Measurements from ENCODE around the gene DUSP5. TPM values are rescaled to one million over a fixed set of nuclear protein-coding genes. Genes with fewer than 3 reads are reported as not detected.

DUSP5 gene
- polyA plus RNA-seq, 2 of the 4 experiments (the other 2 are of a cell fraction) = 48.8 to 171 TPM

GRCh38 chr10:110546499-110547110 lies 48.9 kb downstream of the DUSP5 start:
- ATAC-seq = peak in 1 of 2 experiments; percentile 53; a peak in 3 of 6 replicates
- Histone ChIP-seq H3K27ac (peak overlapping the region; percentile 64 to 74), H3K4me1 (peaks cover 10% of the 10 kb centered on the region), H3K9me3 (no peaks in the 10 kb centered on the region), H3K4me3 (no peak overlapping the region), H3K4me2 (peak overlapping the region; percentile 51)
- CTCF ChIA-PET = interaction anchor here (0.7 to 3.3 kb wide), 45 partner anchors 8 to 340 kb away, joined by 3 to 32 read pairs (median 5); partner anchors contain the start of genes DUSP5, SMC3 and SMNDC1
- TF ChIP-seq TFCP2L1 (CRISPR knock-in tag; IDR thresholded peaks at IDR 0.05) (no peak), ZFP36 (IDR thresholded peaks at IDR 0.05; ENCODE audit: borderline replicate concordance, partially characterized antibody) (no peak), FOXS1 (CRISPR knock-in tag; IDR thresholded peaks at IDR 0.05) (no peak), TP53 (CRISPR knock-in tag; IDR thresholded peaks at IDR 0.05) (no peak), RAD21 (conservative IDR thresholded peaks at IDR 0.05 in 1 of 2, IDR thresholded peaks at IDR 0.05 in 1 of 2) (no peak), FOSL2 (IDR thresholded peaks at IDR 0.05) (no peak), FOSL2 (CRISPR knock-in tag; IDR thresholded peaks at IDR 0.05) (no peak), MYC (IDR thresholded peaks at IDR 0.05; ENCODE audit: borderline replicate concordance, low read length) (no peak), MAX (IDR thresholded peaks at IDR 0.05) (no peak), GATA3 (IDR thresholded peaks at IDR 0.05; ENCODE audit: borderline replicate concordance) (no peak), EP300 (IDR thresholded peaks at IDR 0.05) (no peak)
- WGBS (ENCODE audit: missing lambda C conversion rate) = 68% methylated on average over 7 of the region's 7 CpGs
- POLR2A ChIA-PET = interaction anchor here (1.0 kb wide), 1 partner anchor 235 kb away, joined by 3 read pairs; no protein-coding TSS in a partner anchor
- DNase-seq (ENCODE audit: low read depth in 1 of 2, low spot score in 1 of 2) = no peak
- FAIRE-seq = no peak

- TF ChIP-seq HDAC2 (IDR thresholded peaks at IDR 0.05) (no peak), HOXB5 (CRISPR knock-in tag; IDR thresholded peaks at IDR 0.05) (no peak), SMC3 (IDR thresholded peaks at IDR 0.05) (peak; percentile 91), ZNF302 (CRISPR knock-in tag; IDR thresholded peaks at IDR 0.05) (no peak), RCOR1 (IDR thresholded peaks at IDR 0.05; ENCODE audit: low read depth, low read length) (no peak), RAD21 (conservative IDR thresholded peaks at IDR 0.05 in 1 of 2, IDR thresholded peaks at IDR 0.05 in 1 of 2) (peak; percentile 92 to 93), CTCF (IDR thresholded peaks at IDR 0.05) (peak; percentile 89), MYC (IDR thresholded peaks at IDR 0.05; ENCODE audit: borderline replicate concordance, low read length) (no peak), FOSL2 (IDR thresholded peaks at IDR 0.05) (no peak), FOSL2 (CRISPR knock-in tag; IDR thresholded peaks at IDR 0.05) (no peak), EHF (CRISPR knock-in tag; IDR thresholded peaks at IDR 0.05) (no peak)
- peak; percentile 70 to 87; a peak in 5 of 6 replicates for ATAC-seq
- Histone ChIP-seq H3K9me3 (no peaks in the 10 kb centered on the region), H3K27ac (peak overlapping the region; percentile 64 to 74), H3K4me2 (peak overlapping the region; percentile 51), H3K4me3 (no peak overlapping the region), H3K4me1 (peaks cover 10% of the 10 kb centered on the region)
- DNase-seq (ENCODE audit: low read depth in 1 of 2, low spot score in 1 of 2) = peak; percentile 69
- FAIRE-seq = peak; percentile 39
- ChIA-PET CTCF (interaction anchor here (0.5 to 4.7 kb wide), 49 partner anchors 8 to 369 kb away, joined by 3 to 65 read pairs (median 5); partner anchors contain the start of genes DUSP5, SMC3 and SMNDC1), POLR2A (interaction anchor here (1.0 kb wide), 1 partner anchor 235 kb away, joined by 3 read pairs; no protein-coding TSS in a partner anchor)
- WGBS (ENCODE audit: missing lambda C conversion rate) = 5% methylated on average over 8 of the region's 8 CpGs
Observed at GRCh38 chr10:110547139-110547761, 49.5 kb downstream of the DUSP5 start.

- no peak for ATAC-seq
- 45% methylated on average over 5 of the region's 5 CpGs for WGBS (ENCODE audit: missing lambda C conversion rate)
- CTCF ChIA-PET = interaction anchor here (0.5 to 4.7 kb wide), 10 partner anchors 10 to 369 kb away, joined by 3 to 65 read pairs (median 4); partner anchors contain the start of gene SMNDC1
- no peak for TF ChIP-seq HES2 (IDR thresholded peaks at IDR 0.05)
- no peak for TF ChIP-seq ZNF302 (CRISPR knock-in tag; IDR thresholded peaks at IDR 0.05)
- TF ChIP-seq NFE2L2 (conservative IDR thresholded peaks at IDR 0.05; ENCODE audit: low read length) = no peak
- TF ChIP-seq CHD4 (IDR thresholded peaks at IDR 0.05; ENCODE audit: borderline replicate concordance) = no peak
- TF ChIP-seq KDM1A (IDR thresholded peaks at IDR 0.05; ENCODE audit: low read depth) = no peak
- no peak for TF ChIP-seq HMGXB4 (CRISPR knock-in tag; IDR thresholded peaks at IDR 0.05; ENCODE audit: borderline replicate concordance)
- no peak for TF ChIP-seq MAZ (IDR thresholded peaks at IDR 0.05; ENCODE audit: borderline replicate concordance, low read depth, low read length)
- TF ChIP-seq ESRRA (IDR thresholded peaks at IDR 0.05; ENCODE audit: borderline replicate concordance, low read length) = no peak
- TF ChIP-seq CBX2 (IDR thresholded peaks at IDR 0.05; ENCODE audit: borderline replicate concordance, low read depth) = no peak
- TF ChIP-seq RARB (CRISPR knock-in tag; IDR thresholded peaks at IDR 0.05) = no peak
- no peak for TF ChIP-seq JUN (IDR thresholded peaks at IDR 0.05)
Observed at GRCh38 chr10:110548002-110548401, 50.3 kb downstream of the DUSP5 start.

More at GRCh38 chr10:110548002-110548401, 50.3 kb downstream of the DUSP5 start:
- no peak for DNase-seq (ENCODE audit: low read depth in 1 of 2, low spot score in 1 of 2)
- H3K9me3 ChIP-seq = no peaks in the 10 kb centered on the region
- peaks cover 10% of the 10 kb centered on the region for H3K4me1 ChIP-seq
- H3K4me3 ChIP-seq = no peak overlapping the region
- FAIRE-seq = no peak
- POLR2A ChIA-PET = no interaction called here
- H3K4me2 ChIP-seq = no peak overlapping the region
- H3K27ac ChIP-seq = peak overlapping the region in 1 of 2 experiments; percentile 60; a peak in 2 of 6 replicates

All from A549 (cell line).